ENCODE data around the gene ALX4.

Gene ALX4

GRCh38 chr11:44252999-44253602, 56.8 kb downstream of the ALX4 start:
- H3K4me3 ChIP-seq (IDR thresholded peaks at IDR 0.05; ENCODE audit: insufficient read depth, low read depth, low read length): no peak overlapping the region
- H4K20me1 ChIP-seq (ENCODE audit: insufficient read depth): no peaks in the 10 kb centered on the region
- TF ChIP-seq CTCF (conservative IDR thresholded peaks at IDR 0.05; ENCODE audit: low read depth, low read length): no peak
- H3K9ac ChIP-seq: no peak overlapping the region
- H3K79me2 ChIP-seq (ENCODE audit: insufficient read depth, low read depth): no peaks in the 10 kb centered on the region
- no peak overlapping the region for H3K4me2 ChIP-seq
- H3K4me1 ChIP-seq (ENCODE audit: low read depth, poor library complexity, severe bottlenecking): peaks cover 63% of the 10 kb centered on the region
- H3K27me3 ChIP-seq (ENCODE audit: insufficient read depth, low read depth): no peaks in the 10 kb centered on the region
- no peaks in the 10 kb centered on the region for H3K36me3 ChIP-seq (ENCODE audit: insufficient read depth)
- no peak overlapping the region for H3K27ac ChIP-seq
- no peak overlapping the region for H2AFZ ChIP-seq (ENCODE audit: low read depth)

GRCh38 chr11:44250421-44250820, 59.5 kb downstream of the ALX4 start:
- Histone ChIP-seq H3K4me1 (ENCODE audit: low read depth, poor library complexity, severe bottlenecking) (peaks cover 63% of the 10 kb centered on the region), H3K27me3 (ENCODE audit: insufficient read depth, low read depth) (no peaks in the 10 kb centered on the region), H3K36me3 (ENCODE audit: insufficient read depth) (no peaks in the 10 kb centered on the region), H3K27ac (no peak overlapping the region), H3K9ac (no peak overlapping the region), H3K4me2 (no peak overlapping the region), H4K20me1 (ENCODE audit: insufficient read depth) (no peaks in the 10 kb centered on the region), H2AFZ (ENCODE audit: low read depth) (no peak overlapping the region), H3K4me3 (IDR thresholded peaks at IDR 0.05; ENCODE audit: insufficient read depth, low read depth, low read length) (no peak overlapping the region), H3K79me2 (ENCODE audit: insufficient read depth, low read depth) (no peaks in the 10 kb centered on the region)
- no peak for TF ChIP-seq CTCF (conservative IDR thresholded peaks at IDR 0.05; ENCODE audit: low read depth, low read length)

- Histone ChIP-seq H3K4me2 (peak overlapping the region; percentile 88), H3K27me3 (ENCODE audit: insufficient read depth, low read depth) (no peaks in the 10 kb centered on the region), H3K79me2 (ENCODE audit: insufficient read depth, low read depth) (no peaks in the 10 kb centered on the region), H3K4me3 (IDR thresholded peaks at IDR 0.05; ENCODE audit: insufficient read depth, low read depth, low read length) (no peak overlapping the region), H3K27ac (peak overlapping the region; percentile 75), H3K4me1 (ENCODE audit: low read depth, poor library complexity, severe bottlenecking) (peaks cover 76% of the 10 kb centered on the region), H2AFZ (ENCODE audit: low read depth) (no peak overlapping the region), H3K9ac (no peak overlapping the region), H3K36me3 (ENCODE audit: insufficient read depth) (no peaks in the 10 kb centered on the region), H4K20me1 (ENCODE audit: insufficient read depth) (no peaks in the 10 kb centered on the region)
- no peak for TF ChIP-seq CTCF (conservative IDR thresholded peaks at IDR 0.05; ENCODE audit: low read depth, low read length)
Observed at GRCh38 chr11:44248109-44248508, 61.8 kb downstream of the ALX4 start.

- peaks cover 76% of the 10 kb centered on the region for H3K4me1 ChIP-seq (ENCODE audit: low read depth, poor library complexity, severe bottlenecking)
- H3K27me3 ChIP-seq (ENCODE audit: insufficient read depth, low read depth): no peaks in the 10 kb centered on the region
- H3K27ac ChIP-seq: peak overlapping the region; percentile 75
- no peak for TF ChIP-seq CTCF (conservative IDR thresholded peaks at IDR 0.05; ENCODE audit: low read depth, low read length)
- no peaks in the 10 kb centered on the region for H4K20me1 ChIP-seq (ENCODE audit: insufficient read depth)
- no peaks in the 10 kb centered on the region for H3K79me2 ChIP-seq (ENCODE audit: insufficient read depth, low read depth)
- H2AFZ ChIP-seq (ENCODE audit: low read depth): no peak overlapping the region
- no peaks in the 10 kb centered on the region for H3K36me3 ChIP-seq (ENCODE audit: insufficient read depth)
- no peak overlapping the region for H3K4me3 ChIP-seq (IDR thresholded peaks at IDR 0.05; ENCODE audit: insufficient read depth, low read depth, low read length)
- H3K4me2 ChIP-seq: peak overlapping the region; percentile 88
- no peak overlapping the region for H3K9ac ChIP-seq
Observed at GRCh38 chr11:44247508-44247907, 62.4 kb downstream of the ALX4 start.
